Liver (tissue), 9 donors: ENCODE data around the gene DIS3L2. TPM values are rescaled to one million over a fixed set of nuclear protein-coding genes. Genes with fewer than 3 reads are reported as not detected.

Experiments used
- DNase-seq: peaks from one replicate; pipeline ENCODE4 v3.0.0-alpha.2; 2017; ENCODE audit warnings: low spot score
- H3K27ac ChIP-seq, 2 donors: one replicate each; pipeline ENCODE4 v1.7.0; 2013; ENCODE audit warnings: inconsistent platforms in 2 of 2, low read length in 2 of 2, control low read depth in 1 of 2, low read depth in 1 of 2, mild to moderate bottlenecking in 1 of 2
- H3K27me3 ChIP-seq, 4 donors: one replicate each; pipeline versions ENCODE4 v1.6.1 to v1.7.0; 2013; ENCODE audit warnings: low read length in 3 of 4, inconsistent platforms in 1 of 4, mild to moderate bottlenecking in 1 of 4, moderate library complexity in 1 of 4; ENCODE audit not compliant: control insufficient read depth in 4 of 4, insufficient read depth in 4 of 4
- H3K36me3 ChIP-seq, 4 donors: one replicate each; pipeline versions ENCODE4 v1.6.1 to v1.7.0; 2013; ENCODE audit warnings: low read length in 3 of 4, mild to moderate bottlenecking in 3 of 4, low read depth in 1 of 4, moderate library complexity in 1 of 4; ENCODE audit not compliant: control insufficient read depth in 4 of 4, insufficient read depth in 3 of 4
- H3K4me1 ChIP-seq, 4 donors: one replicate each; pipeline versions ENCODE4 v1.6.1 to v1.7.0; 2013; ENCODE audit warnings: low read length in 3 of 4, mild to moderate bottlenecking in 3 of 4, moderate library complexity in 1 of 4; ENCODE audit not compliant: control insufficient read depth in 4 of 4, insufficient read depth in 4 of 4
- H3K4me3 ChIP-seq, 3 donors: one replicate each; pipeline versions ENCODE4 v1.6.1 to v1.7.0; 2013; ENCODE audit warnings: low read length in 3 of 3, control low read depth in 1 of 3, low read depth in 1 of 3, mild to moderate bottlenecking in 1 of 3
- H3K9ac ChIP-seq, 2 donors: one replicate each; pipeline ENCODE4 v1.7.0; 2013; ENCODE audit warnings: low read length in 2 of 2, mild to moderate bottlenecking in 2 of 2, moderate library complexity in 2 of 2, control low read depth in 1 of 2, low read depth in 1 of 2
- H3K9me3 ChIP-seq, 4 donors: one replicate each; pipeline versions ENCODE4 v1.6.1 to v1.7.0; 2013; ENCODE audit warnings: low read length in 3 of 4; ENCODE audit not compliant: control insufficient read depth in 4 of 4
- ATF3 ChIP-seq: IDR thresholded peaks from 2 replicates; pipeline ENCODE4 v1.6.1; 2016; ENCODE audit warnings: antibody characterized with exemption
- FOXA1 ChIP-seq: IDR thresholded peaks from 2 replicates; pipeline ENCODE4 v1.6.1; 2016; ENCODE audit warnings: antibody characterized with exemption
- FOXA2 ChIP-seq: IDR thresholded peaks from 2 replicates; pipeline ENCODE4 v1.6.1; 2016; ENCODE audit warnings: antibody characterized with exemption
- GABPA ChIP-seq, 2 donors: IDR thresholded peaks in 1 of 2; conservative IDR thresholded peaks in 1 of 2; 2 replicates each; pipeline ENCODE4 v1.6.1; 2016; ENCODE audit warnings: antibody characterized with exemption in 2 of 2, mild to moderate bottlenecking in 1 of 2, moderate library complexity in 1 of 2
- HNF4A ChIP-seq, 2 donors: conservative IDR thresholded peaks; 2 replicates each; pipeline ENCODE4 v1.6.1; 2016; ENCODE audit warnings: antibody characterized with exemption in 2 of 2, mild to moderate bottlenecking in 2 of 2
- JUND ChIP-seq, 2 donors: IDR thresholded peaks; 2 replicates each; pipeline ENCODE4 v1.6.1; 2016; ENCODE audit warnings: antibody characterized with exemption in 2 of 2
- NR2F2 ChIP-seq: IDR thresholded peaks from 2 replicates; pipeline ENCODE4 v1.6.1; 2016; ENCODE audit warnings: antibody characterized with exemption
- TAF1 ChIP-seq: conservative IDR thresholded peaks from 2 replicates; pipeline ENCODE4 v1.6.1; 2016; ENCODE audit warnings: antibody characterized with exemption, mild to moderate bottlenecking
- YY1 ChIP-seq: IDR thresholded peaks from 2 replicates; pipeline ENCODE4 v1.6.1; 2016; ENCODE audit warnings: antibody characterized with exemption, mild to moderate bottlenecking
- ZBTB33 ChIP-seq: IDR thresholded peaks from 2 replicates; pipeline ENCODE4 v1.6.1; 2016; ENCODE audit warnings: antibody characterized with exemption
- WGBS: extraction: QIAGEN DNeasy Blood & Tissue Kit; methylation state at CpG from one replicate; pipeline ENCODE4 v1.1.7; 2013; 5-methylcytosine and 5-hydroxymethylcytosine counted together
- polyA plus RNA-seq, 2 donors: library from polyadenylated mRNA; stranded (reverse) in 1 of 2; unstranded in 1 of 2; fragments of 200-250 nt in 1 of 2; fragments of >200 nt in 1 of 2; fragmentation: Nextera tagmentation in 1 of 2; extraction: Ambion mirVana in 1 of 2; gene quantifications; one replicate each; pipeline versions ENCODE4 v1.2.1 to v1.2.3, GENCODE V29; 2013 to 2015
- total RNA-seq, 2 donors: library from RNA; depleted of rRNA; stranded (reverse); fragments of >200 nt; gene quantifications; one replicate each; pipeline ENCODE4 v1.2.3, GENCODE V29; 2014
- TF ChIP-seq, protein P1 (sequence below): fragments of 150-350 bp; IDR thresholded peaks from 2 replicates; pipeline ENCODE4 v1.5.1; 2017; ENCODE audit warnings: improper control_type of control experiment, low read depth, low read length; ENCODE audit not compliant: missing input control
- TF ChIP-seq, protein P2 (sequence below): IDR thresholded peaks from 2 replicates; pipeline ENCODE4 v1.6.1; 2016; ENCODE audit warnings: antibody characterized with exemption, mild to moderate bottlenecking
- donor health status: healthy.
- donor health status: healthy.
- donor health status: healthy.
- donor health status: healthy.
- donor health status: healthy.

DIS3L2 gene
- total and polyA plus RNA-seq, 4 donors = 5.7 to 21.5 (median 8.8) TPM

GRCh38 chr2:232043966-232044365 is 82.5 kb downstream of the DIS3L2 start:
- H3K4me3 ChIP-seq = no peak overlapping the region
- TF ChIP-seq FOXA1 (no peak), NR2F2 (no peak), ATF3 (no peak), FOXA2 (no peak)
- TF ChIP-seq, protein P1, sequence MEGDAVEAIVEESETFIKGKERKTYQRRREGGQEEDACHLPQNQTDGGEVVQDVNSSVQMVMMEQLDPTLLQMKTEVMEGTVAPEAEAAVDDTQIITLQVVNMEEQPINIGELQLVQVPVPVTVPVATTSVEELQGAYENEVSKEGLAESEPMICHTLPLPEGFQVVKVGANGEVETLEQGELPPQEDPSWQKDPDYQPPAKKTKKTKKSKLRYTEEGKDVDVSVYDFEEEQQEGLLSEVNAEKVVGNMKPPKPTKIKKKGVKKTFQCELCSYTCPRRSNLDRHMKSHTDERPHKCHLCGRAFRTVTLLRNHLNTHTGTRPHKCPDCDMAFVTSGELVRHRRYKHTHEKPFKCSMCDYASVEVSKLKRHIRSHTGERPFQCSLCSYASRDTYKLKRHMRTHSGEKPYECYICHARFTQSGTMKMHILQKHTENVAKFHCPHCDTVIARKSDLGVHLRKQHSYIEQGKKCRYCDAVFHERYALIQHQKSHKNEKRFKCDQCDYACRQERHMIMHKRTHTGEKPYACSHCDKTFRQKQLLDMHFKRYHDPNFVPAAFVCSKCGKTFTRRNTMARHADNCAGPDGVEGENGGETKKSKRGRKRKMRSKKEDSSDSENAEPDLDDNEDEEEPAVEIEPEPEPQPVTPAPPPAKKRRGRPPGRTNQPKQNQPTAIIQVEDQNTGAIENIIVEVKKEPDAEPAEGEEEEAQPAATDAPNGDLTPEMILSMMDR = no peak
- no peaks in the 10 kb centered on the region for H3K9me3 ChIP-seq
- H3K9ac ChIP-seq = no peak overlapping the region
- no peaks in the 10 kb centered on the region for H3K27me3 ChIP-seq
- no peak for DNase-seq
- H3K36me3 ChIP-seq = peaks cover 0 to 3% (median 0%) of the 10 kb centered on the region in 4 donors
- no peak overlapping the region for H3K27ac ChIP-seq
- no peaks in the 10 kb centered on the region for H3K4me1 ChIP-seq

GRCh38 chr2:232049350-232049749 is 87.8 kb downstream of the DIS3L2 start:
- no peaks in the 10 kb centered on the region for H3K4me1 ChIP-seq
- no peak overlapping the region for H3K9ac ChIP-seq
- TF ChIP-seq FOXA1 = no peak
- TF ChIP-seq NR2F2 = no peak
- TF ChIP-seq, protein P1 = no peak
- TF ChIP-seq JUND (IDR thresholded peaks at IDR 0.05) = no peak
- no peak for TF ChIP-seq YY1
- TF ChIP-seq FOXA2 = no peak
- no peak for TF ChIP-seq HNF4A (conservative IDR thresholded peaks at IDR 0.05)
- no peak for TF ChIP-seq TAF1
- TF ChIP-seq ATF3 = no peak
- TF ChIP-seq ZBTB33 = no peak
- TF ChIP-seq GABPA (IDR thresholded peaks at IDR 0.05 in 1 of 2, conservative IDR thresholded peaks at IDR 0.05 in 1 of 2) = no peak
- TF ChIP-seq, protein P2, sequence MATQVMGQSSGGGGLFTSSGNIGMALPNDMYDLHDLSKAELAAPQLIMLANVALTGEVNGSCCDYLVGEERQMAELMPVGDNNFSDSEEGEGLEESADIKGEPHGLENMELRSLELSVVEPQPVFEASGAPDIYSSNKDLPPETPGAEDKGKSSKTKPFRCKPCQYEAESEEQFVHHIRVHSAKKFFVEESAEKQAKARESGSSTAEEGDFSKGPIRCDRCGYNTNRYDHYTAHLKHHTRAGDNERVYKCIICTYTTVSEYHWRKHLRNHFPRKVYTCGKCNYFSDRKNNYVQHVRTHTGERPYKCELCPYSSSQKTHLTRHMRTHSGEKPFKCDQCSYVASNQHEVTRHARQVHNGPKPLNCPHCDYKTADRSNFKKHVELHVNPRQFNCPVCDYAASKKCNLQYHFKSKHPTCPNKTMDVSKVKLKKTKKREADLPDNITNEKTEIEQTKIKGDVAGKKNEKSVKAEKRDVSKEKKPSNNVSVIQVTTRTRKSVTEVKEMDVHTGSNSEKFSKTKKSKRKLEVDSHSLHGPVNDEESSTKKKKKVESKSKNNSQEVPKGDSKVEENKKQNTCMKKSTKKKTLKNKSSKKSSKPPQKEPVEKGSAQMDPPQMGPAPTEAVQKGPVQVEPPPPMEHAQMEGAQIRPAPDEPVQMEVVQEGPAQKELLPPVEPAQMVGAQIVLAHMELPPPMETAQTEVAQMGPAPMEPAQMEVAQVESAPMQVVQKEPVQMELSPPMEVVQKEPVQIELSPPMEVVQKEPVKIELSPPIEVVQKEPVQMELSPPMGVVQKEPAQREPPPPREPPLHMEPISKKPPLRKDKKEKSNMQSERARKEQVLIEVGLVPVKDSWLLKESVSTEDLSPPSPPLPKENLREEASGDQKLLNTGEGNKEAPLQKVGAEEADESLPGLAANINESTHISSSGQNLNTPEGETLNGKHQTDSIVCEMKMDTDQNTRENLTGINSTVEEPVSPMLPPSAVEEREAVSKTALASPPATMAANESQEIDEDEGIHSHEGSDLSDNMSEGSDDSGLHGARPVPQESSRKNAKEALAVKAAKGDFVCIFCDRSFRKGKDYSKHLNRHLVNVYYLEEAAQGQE = no peak
- DNase-seq = no peak
- H3K27me3 ChIP-seq = no peaks in the 10 kb centered on the region
- H3K27ac ChIP-seq = no peak overlapping the region
- WGBS = 95% methylated on average over 4 of the region's 4 CpGs
- H3K36me3 ChIP-seq = no peaks in the 10 kb centered on the region
- H3K9me3 ChIP-seq = no peaks in the 10 kb centered on the region
- H3K4me3 ChIP-seq = no peak overlapping the region
